GM19372 (cell line): ENCODE measurements around the gene ATRNL1.
"Not testable (repeated sequence)": the region's sequence is repeated elsewhere in the genome, so short reads cannot be mapped to it uniquely, and the experiment has no call there.

ENCODE experiments used
- ATAC-seq: cut with Tn5 transposase; IDR thresholded peaks from one replicate; pipeline ENCODE4 v1.9.1; 2021; ENCODE audit warnings: mild to moderate bottlenecking, low read depth, moderate library complexity; ENCODE audit not compliant: unreplicated experiment

ATRNL1 gene

DNA sequence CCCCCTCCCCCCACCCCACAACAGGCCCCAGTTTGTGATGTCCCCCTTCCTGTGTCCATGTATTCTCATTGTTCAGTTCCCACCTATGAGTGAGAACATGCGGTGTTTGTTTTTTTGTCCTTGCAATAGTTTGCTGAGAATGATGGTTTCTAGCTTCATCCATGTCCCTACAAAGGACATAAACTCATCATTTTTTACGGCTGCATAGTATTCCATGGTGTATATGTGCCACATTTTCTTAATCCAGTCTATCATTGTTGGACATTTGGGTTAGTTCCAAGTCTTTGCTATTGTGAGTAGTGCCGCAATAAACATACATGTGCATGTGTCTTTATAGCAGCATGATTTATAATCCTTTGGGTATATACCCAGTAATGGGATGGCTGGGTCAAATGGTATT lies 312.7 kb downstream of the ATRNL1 start:
- ATAC-seq, result not testable (repeated sequence)

DNA sequence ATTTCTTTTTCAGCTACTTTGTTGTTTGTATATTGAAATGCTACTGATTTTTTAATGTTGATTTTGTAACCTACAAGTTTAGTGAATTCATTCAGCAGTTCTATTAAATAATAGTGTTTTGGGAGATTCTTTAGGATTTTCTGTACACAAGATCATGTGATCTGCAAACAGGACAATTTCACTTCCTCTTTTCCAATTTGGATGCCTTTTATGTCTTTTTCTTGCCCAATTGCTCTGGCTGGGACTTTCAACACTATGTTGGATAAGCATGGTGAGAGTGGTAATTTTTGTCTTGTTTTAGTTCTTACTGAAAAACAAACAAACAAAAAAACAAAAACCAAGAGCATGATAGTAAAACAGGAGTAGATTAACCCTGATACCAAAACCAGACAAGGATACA lies 316.2 kb downstream of the ATRNL1 start:
- ATAC-seq, result no peak

DNA sequence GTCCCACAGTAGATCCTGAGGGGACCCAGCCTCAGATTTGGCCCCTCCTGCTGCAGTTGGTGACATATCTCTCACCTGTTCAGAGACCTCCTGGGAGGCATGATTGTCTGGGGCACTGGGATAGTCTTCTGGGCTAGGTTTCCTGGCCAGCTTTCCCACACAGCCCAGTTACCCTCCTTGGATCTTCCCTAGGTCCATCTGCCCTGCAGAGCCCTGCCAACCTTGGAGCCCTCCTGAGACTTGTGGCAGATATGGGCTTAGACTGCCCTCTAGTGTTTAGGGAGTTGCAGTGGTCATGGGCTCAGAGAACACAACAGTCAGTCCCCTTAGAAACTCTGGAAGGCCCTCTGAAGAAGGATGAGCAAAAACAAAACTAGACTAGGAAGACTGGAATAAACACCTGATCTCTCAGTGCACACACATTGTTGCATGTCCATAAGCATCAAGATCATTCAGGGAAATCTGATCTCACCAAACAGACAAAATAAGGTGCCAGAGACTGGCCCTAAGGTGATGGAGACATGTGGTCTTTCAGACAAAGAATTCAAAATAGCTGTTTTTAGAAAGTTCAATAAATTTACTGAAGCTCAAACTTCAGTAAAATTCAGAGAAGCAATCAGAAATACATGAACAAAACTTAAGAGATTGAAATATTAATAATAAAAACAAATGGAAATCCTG lies 324.6 kb downstream of the ATRNL1 start:
- ATAC-seq, result peak; percentile 72

DNA sequence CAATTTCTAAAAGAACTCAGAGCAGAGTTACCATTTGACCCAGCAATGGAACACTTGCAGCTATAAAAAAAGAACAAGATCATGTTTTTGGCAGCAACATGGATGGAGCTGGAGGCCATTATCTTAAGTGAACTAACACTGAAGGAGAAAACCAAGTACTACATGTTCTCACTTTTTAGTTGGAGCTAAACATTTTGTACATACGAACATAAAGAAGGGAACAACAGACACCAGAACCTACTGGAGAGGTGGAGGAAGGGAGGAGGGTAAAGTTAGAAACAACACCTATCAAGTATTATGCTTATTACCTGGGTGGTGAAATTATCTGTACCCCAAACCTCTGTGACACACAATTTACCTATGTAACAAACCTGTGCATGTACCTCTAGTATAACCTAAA lies 329.5 kb downstream of the ATRNL1 start:
- no peak for ATAC-seq

DNA sequence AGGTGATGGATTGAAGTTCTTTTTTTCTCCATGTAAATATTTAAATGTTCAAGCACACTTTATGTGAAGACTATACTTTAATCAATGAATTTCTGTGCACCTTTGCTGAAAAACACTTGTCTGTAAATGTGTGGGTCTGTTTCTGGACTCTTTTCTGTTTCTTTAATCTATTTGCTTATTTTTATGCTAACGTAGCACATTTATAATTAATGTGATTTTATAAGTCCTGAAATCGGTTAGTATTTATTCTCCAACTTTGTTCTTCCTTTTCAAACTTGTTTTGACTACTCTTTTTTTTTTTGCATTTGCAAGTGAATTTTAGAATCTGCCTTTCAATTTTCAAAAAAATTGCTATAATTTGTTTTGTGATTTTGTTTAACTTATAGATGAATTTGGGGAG lies 334.4 kb downstream of the ATRNL1 start:
- ATAC-seq, result no peak

DNA sequence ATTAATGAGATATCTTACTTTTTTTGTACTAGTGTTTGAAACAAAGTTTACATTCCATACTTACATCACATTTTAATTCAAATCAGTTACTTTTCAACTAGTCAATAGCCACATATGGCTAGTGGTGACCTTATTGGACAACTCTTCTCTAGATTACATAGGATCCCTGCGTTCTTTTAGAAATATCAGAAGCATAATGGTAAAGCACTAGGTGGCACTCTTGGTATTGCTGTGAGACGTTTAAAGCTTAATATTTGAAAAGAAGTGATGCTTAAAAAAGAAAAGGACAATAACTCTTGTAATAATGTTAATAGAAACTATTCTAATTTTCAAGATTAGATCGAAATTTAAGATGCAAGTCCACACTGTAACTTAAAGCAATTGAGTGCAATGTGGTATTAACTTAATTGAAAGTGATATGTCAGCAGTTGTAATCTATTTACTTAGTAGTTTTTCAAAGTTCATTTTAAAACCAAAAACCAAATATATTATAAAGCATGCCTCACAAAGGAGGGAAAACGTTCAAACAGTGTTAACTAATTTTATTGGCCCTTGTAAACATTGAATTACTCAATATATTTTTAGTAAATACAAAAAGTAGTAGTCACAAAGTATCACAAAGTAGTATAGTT lies 339.1 kb downstream of the ATRNL1 start:
- ATAC-seq, result no peak

DNA sequence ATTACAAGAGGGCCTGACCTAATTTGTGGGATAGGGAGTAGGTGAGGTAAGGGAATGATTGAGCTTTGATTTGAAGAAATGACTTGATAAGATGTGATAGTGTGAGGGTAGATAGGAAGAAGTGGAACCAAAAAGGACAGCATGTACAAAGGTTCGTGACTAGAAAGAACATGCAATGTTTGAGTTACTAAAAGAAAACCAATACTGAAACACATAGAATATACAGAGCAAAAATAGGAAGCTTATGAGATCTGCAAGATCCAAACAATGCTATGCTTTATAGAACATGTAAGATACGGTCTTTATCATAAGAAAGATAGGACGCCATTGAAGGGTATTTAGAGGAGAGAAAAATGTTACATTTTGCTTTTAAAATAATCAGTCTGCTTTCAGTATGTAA lies 343.8 kb downstream of the ATRNL1 start:
- ATAC-seq, result no peak

DNA sequence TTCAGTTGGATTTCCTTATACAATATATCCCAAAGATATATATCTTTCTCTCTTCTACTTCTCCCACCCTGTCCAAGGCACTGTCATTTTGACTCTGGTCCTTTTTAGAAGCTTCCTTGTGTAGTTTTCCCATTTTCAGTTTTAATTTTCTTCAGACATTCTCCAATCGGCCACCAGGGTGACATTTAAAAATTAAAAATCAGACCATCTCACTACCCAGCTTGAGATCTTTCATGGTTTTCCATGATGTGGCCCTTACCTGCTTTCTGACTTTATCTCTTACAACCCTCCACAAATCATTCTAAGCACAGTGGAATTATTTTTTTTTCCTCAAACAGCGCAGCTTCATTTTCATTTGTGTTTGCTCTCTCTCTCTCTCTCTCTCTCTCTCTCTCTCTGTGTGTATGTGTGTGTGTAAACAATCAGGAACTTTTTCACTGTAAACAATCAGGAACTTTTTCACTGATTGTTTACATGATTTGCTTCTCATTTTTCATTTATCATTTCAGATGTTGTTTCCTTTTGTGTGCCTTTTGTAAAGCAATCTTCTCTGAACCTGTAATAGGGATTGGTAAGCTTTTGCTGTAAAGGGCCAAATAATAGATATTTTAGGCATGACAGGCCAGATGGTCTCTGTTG lies 348.9 kb downstream of the ATRNL1 start:
- ATAC-seq, result no peak

DNA sequence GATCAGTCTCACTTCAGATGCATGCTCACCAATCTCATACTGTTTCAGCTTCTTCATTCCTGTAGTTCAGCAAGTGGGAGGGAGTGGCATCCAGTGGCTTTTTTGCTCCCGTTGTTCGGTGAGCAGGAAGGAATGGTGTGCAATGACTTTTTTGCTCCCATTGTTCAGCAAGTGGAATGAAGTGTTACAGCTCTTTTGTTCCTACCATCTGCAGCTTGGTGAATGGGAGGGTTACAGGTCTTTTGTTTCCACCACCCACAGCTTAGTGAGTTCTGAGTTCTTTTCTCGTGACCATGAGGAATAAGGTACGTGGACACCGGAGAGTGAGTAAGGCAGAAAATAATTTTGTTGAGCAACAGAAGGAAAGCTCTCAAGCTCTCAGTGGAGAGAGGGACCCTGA lies 363.6 kb downstream of the ATRNL1 start:
- ATAC-seq, result no peak

DNA sequence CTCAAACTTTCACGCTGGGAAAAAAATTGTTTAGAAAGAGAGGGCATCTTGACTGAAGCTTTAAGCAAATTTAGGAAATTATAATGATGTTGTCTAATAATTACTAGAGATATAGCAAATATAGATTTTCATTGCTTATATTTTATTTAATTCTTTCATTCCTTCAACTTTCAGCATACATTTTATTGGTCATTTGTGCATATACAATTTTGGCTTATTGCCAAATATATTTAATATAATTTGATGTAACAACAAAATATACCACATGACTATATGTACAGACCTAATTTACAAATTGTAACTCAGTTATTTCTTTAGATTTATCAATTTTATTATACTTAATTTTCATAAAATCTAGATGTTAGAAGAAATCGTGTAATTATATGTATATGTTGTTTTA lies 390.1 kb downstream of the ATRNL1 start:
- ATAC-seq, result no peak

DNA sequence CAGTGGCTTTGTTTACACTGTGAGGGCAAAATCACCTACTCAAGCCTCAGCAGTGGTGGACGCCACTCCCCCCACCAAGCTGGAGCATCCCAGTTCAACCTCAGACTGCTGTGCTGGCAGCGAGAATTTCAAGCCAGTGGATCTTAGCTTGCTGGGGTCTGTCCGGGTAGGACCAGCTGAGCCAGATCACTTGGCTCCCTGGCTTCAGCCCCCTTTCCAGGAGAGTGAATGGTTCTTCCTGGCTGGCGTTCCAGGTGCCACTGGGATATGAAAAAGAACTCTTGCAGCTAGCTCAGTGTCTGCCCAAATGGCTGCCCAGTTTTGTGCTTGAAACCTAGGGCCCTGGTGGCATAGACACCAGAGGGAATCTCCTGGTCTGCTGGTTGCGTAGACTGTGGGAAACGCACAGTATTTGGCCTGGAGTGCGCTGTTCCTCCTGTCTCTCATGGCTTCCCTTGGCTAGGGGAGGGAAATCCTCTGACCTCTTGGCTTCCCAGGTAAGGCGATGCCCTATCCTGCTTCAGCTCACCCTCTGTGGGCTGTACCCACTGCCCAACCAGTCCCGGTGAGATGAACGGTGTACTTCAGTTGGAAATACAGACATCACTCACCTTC lies 398.5 kb downstream of the ATRNL1 start:
- ATAC-seq, result no peak

DNA sequence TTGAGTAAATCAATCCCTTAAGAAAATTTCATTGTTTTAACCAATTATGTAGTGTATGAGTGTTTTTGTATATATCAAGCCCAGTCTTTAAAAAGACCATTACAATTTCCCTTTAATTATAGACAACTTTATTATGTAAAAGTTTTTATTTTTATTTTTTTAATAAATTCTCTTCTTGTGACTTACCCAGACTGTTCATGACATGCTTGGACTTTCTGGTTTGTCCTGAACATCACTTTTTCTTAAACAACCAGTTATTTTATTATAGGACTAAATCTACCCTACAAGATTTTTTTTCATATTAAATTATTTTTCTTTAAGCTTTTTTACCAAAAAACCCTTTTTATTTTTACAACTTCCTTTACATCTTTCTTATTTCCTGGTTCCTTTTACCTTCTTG lies 410.4 kb downstream of the ATRNL1 start:
- ATAC-seq, result no peak

DNA sequence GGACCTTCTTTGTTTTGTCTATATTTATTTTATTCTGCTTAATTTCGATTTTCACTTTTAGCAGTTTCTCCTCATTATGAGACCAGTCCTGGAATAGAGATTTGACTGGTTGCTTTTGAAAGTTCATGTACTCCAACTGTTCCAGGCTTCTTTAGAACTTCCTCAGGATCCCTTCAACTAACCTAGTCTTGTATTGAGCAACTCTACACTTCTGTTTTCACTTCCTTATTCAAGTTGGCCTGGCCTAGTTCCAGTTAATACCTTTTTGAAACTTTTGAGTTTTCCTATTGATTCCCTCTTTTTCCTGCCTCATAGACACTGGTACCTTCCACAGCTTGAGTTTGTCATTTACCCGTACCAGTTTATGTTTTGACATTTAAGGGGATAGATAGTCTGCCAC lies 421.7 kb downstream of the ATRNL1 start:
- ATAC-seq, result no peak

DNA sequence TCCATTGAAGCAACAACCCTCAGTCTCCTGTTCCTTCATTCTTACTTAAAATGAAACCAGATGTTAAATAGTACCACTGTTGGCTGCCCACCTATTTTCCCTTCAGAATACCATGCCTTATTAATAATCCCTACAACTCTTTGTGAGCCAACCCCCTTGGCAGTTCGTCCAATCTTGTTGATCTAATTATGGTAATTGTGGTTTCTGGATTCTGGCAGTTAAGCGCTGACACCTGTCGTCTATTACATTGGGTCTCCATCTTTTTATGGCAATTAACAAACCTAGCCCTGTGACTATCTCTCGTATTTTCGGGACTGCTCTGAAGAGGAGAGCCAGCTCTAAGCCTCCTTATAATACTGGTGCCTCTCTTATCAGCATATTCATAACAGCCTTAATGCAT lies 432.0 kb downstream of the ATRNL1 start:
- ATAC-seq, result no peak

DNA sequence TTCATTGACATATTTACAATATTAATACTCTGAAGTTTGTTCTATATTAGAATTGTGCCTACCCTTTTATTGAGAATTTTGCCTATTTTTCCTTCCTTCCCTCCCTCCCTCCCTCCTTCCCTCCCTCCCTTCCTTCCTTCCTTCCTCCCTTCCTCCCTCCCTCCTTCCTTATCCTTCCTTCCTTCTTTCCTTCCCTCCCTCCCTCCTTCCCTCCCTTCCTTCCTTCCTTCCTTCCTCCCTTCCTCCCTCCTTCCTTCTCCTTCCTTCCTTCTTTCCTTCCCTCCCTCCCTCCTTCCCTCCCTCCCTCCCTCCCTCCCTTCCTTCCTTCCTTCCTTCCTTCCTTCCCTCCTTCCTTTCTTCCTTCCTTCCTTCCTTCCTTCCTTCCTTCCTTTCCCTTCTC lies 434.5 kb downstream of the ATRNL1 start:
- not testable (repeated sequence) for ATAC-seq

DNA sequence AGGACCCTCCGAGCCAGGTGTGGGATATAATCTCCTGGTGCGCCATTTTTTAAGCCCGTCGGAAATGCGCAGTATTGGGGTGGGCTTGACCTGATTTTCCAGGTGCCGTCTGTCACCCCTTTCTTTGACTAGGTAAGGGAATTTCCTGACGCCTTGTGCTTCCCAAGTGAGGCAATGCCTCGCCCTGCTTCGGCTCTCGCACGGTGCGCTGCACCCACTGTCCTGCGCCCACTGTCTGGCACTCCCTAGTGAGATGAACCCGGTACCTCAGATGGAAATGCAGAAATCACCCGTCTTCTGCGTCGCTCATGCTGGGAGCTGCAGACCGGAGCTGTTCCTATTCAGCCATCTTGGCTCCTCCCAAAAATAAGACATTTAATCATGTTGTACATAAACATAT lies 443.2 kb downstream of the ATRNL1 start:
- ATAC-seq, result not testable (repeated sequence)

DNA sequence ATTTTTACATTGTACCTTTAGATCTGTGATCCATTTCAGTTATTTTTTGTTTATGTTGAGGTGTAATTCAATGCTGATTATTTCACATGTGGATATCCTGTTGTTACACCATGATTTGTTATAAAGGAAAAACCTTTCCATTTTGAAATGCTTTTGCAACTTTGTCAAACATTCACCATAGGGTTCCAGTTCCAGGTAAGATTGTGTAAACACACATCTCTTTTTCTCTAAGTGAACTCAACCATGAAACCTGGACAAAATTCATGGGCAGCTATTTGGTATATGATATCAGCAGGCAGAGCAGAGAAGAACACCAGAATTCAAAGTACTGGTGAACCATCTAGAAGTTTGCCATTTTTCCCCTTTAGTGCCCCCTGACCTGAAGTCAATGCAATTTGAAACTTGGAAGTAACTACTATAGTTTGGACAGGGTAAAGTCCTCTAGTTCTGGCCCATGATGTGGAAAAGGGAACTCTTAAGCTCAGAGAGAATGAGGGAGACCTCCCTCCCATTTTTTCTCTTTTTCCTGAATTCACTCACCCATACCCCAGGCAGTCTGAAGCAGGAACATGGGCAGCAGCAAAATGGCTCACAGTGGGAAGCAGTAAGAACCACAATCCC lies 446.1 kb downstream of the ATRNL1 start:
- no peak for ATAC-seq

DNA sequence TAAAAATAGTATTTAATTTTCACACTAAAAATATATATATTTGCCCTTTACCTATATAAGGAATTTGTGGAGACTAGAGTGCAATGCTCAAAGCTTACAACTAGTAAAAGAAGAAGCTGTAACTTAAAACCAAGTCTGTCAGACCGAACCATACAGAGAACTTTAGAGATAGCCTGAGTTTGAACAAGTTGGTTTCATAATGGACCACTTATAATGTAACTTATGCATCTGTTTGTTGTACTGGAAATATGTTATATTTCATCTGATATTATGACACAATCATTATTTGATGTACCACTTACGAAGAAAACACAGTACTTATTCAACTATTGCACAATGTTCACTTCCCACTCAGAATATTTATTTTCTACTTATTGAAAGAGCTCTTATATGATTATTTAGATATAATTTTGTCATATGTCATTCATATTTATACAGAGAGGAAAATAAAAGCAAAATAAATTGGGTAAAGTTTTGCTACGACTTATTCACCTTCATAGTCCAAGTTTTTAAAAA lies 462.8 kb downstream of the ATRNL1 start:
- no peak for ATAC-seq

DNA sequence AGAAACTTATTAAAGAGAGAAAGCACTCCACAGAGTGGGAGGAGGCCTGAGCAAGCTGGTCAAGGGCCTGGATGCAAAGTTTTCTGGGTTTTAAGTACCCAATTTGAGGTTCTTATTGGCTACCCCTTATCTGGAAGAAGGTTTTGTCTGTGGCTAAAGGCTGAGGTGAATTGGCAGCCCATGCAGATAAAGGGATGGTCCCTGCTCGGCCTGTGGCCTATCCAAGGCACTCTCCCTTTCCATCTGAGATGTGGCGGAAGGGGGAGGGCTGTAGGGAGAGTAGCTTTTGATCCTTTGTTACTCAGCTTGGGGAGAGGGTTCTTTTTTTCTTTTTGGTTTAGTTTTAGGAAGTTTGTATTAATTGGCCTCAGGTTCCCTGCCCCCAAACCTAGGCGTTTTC lies 465.1 kb downstream of the ATRNL1 start:
- no peak for ATAC-seq

DNA sequence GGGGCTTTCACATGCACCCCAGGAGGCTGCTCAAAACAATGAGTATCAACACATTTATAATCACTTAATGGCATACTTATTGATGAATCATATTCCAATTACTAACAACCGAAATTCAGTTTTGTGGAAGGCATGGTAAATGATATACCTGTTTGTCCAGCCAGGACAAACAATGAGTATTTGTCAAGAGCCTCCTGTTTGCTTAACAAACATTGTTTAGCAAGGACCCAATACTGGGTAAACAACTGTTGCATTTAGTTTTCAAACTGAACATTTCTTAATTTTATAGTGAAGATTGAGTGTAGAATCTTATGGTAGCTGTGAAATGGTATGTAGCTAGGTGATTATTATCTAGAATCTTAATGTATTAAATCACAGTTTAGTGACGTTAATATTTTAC lies 473.7 kb downstream of the ATRNL1 start:
- ATAC-seq, result no peak
